ENCODE data around the gene DGCR2.
"Not testable (repeated sequence)": the region's sequence is repeated elsewhere in the genome, so short reads cannot be mapped to it uniquely, and the experiment has no call there.

The DGCR2 gene, protein sequence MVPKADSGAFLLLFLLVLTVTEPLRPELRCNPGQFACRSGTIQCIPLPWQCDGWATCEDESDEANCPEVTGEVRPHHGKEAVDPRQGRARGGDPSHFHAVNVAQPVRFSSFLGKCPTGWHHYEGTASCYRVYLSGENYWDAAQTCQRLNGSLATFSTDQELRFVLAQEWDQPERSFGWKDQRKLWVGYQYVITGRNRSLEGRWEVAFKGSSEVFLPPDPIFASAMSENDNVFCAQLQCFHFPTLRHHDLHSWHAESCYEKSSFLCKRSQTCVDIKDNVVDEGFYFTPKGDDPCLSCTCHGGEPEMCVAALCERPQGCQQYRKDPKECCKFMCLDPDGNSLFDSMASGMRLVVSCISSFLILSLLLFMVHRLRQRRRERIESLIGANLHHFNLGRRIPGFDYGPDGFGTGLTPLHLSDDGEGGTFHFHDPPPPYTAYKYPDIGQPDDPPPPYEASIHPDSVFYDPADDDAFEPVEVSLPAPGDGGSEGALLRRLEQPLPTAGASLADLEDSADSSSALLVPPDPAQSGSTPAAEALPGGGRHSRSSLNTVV

GRCh38 chr22:19122143-19122751 is at the start of gene DGCR2:
TSS of gene DGCR2 (minus strand) at chr22:19122412. CDS start at chr22:19122206, 206 bp downstream.
- H4K20me1 ChIP-seq: peaks cover 46% of the 10 kb centered on the region
- H3K9me3 ChIP-seq: no peaks in the 10 kb centered on the region
- H3K4me3 ChIP-seq: peak within 1 kb of the TSS; percentile 91
- H3K27me3 ChIP-seq: no peaks in the 10 kb centered on the region
- H3K9ac ChIP-seq: peak within 1 kb of the TSS; percentile 91
- TF ChIP-seq Cebpa-rat (IDR thresholded peaks at IDR 0.05): no peak
- peaks cover 27% of the 10 kb centered on the region for H3K36me3 ChIP-seq
- peak within 1 kb of the TSS; percentile 98 for H3K4me2 ChIP-seq
- peak within 1 kb of the TSS; percentile 91 for H3K27ac ChIP-seq
- H3K4me1 ChIP-seq: peaks cover 53% of the 10 kb centered on the region

DNA sequence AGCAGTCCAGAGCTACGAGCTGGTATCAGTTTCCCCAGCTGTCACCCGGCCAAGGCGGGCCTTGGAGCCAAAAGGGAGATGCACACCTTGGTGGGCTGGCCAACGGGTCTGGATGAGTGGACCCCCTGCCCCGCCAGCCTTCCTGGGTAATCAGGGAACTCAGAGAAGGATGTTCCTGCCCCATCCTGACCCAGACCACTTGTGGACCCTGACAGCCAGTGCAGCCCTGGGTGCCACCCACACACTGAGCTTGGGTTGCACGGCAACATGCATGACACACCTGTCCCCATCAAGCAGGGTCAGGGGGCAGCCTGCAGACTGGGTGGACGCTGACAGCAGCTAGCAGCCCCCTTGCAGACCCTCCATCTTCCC is 47.7 kb upstream of the DGCR2 start:
- H3K9me3 ChIP-seq: no peaks in the 10 kb centered on the region
- peaks cover 32% of the 10 kb centered on the region for H4K20me1 ChIP-seq
- H3K4me2 ChIP-seq: no peak overlapping the region
- no peak overlapping the region for H3K9ac ChIP-seq
- 0 out of 2 replicates have a peak overlapping the region, but pooled peaks have one; percentile 96 for H3K4me3 ChIP-seq
- H3K4me1 ChIP-seq: peaks cover 41% of the 10 kb centered on the region
- no peak overlapping the region for H3K27ac ChIP-seq
- peaks cover 57% of the 10 kb centered on the region for H3K27me3 ChIP-seq
- 0 out of 2 replicates have a peak, but pooled peaks cover 2% of the 10 kb centered on the region for H3K36me3 ChIP-seq
- no peak for TF ChIP-seq Cebpa-rat (IDR thresholded peaks at IDR 0.05)

GRCh38 chr22:19169002-19169946 is 47.1 kb upstream of the DGCR2 start:
- Histone ChIP-seq H4K20me1 (peaks cover 25% of the 10 kb centered on the region), H3K27me3 (peaks cover 57% of the 10 kb centered on the region), H3K4me2 (no peak overlapping the region), H3K27ac (no peak overlapping the region), H3K9ac (no peak overlapping the region), H3K4me1 (peaks cover 35% of the 10 kb centered on the region), H3K36me3 (no peaks in the 10 kb centered on the region), H3K4me3 (no peak overlapping the region), H3K9me3 (peaks cover 6% of the 10 kb centered on the region; the same call in 1 of the 2 replicates)
- TF ChIP-seq Cebpa-rat (IDR thresholded peaks at IDR 0.05): no peak

GRCh38 chr22:19168088-19168890 is 46.1 kb upstream of the DGCR2 start:
- no peak for TF ChIP-seq Cebpa-rat (IDR thresholded peaks at IDR 0.05)

DNA sequence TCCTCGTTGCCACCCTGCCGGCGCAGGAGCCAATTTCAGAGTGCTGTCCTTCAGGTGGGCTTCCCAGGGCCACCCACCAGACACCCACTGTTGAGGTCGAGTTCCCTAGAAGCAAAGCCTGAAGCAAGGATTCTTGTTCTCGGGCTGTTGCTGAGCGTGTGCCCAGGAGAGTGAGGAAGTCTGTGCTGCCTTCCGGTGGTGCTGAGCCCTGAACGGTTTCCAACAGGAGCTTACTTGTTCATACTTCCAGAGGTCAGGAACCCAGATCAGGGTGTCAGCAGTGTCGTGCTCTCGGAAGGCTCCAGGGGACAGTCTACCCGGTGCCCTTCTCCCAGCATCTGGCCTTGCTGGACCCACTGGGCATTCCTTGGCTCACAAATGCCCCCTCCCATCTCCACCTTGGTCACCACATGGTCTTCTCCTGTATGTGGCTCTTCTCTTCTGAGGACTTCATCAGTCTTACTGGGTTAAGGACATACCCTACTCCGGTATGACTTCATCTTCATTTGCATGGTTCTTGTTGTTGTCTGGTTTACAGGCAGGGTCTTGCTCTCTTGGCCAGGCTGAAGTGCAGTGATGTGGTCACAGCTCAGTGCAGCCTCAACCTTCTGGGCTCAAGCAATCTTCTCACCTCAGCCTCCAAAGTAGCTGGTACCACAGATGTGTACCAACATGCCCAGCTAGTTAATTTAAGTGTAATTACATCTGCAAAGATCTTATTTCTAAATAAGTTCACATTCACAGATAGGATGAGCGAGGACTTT is 45.1 kb upstream of the DGCR2 start:
- no peak overlapping the region for H3K4me3 ChIP-seq
- peaks cover 15% of the 10 kb centered on the region for H3K4me1 ChIP-seq
- H3K4me2 ChIP-seq: no peak overlapping the region
- no peaks in the 10 kb centered on the region for H3K36me3 ChIP-seq
- no peak for TF ChIP-seq Cebpa-rat (IDR thresholded peaks at IDR 0.05)
- H3K27ac ChIP-seq: no peak overlapping the region
- H3K9me3 ChIP-seq: peaks cover 8% of the 10 kb centered on the region; the same call in 1 of the 2 replicates
- H3K27me3 ChIP-seq: peaks cover 57% of the 10 kb centered on the region
- H3K9ac ChIP-seq: no peak overlapping the region
- peaks cover 5% of the 10 kb centered on the region; the same call in 1 of the 2 replicates for H4K20me1 ChIP-seq

More at GRCh38 chr22:19168088-19168890, 46.1 kb upstream of the DGCR2 start:
- Histone ChIP-seq H3K4me1 (peaks cover 25% of the 10 kb centered on the region), H3K4me2 (no peak overlapping the region), H3K9ac (no peak overlapping the region), H4K20me1 (peaks cover 15% of the 10 kb centered on the region), H3K27me3 (peaks cover 57% of the 10 kb centered on the region), H3K9me3 (peaks cover 8% of the 10 kb centered on the region; the same call in 1 of the 2 replicates), H3K27ac (no peak overlapping the region), H3K36me3 (no peaks in the 10 kb centered on the region), H3K4me3 (no peak overlapping the region)

DNA sequence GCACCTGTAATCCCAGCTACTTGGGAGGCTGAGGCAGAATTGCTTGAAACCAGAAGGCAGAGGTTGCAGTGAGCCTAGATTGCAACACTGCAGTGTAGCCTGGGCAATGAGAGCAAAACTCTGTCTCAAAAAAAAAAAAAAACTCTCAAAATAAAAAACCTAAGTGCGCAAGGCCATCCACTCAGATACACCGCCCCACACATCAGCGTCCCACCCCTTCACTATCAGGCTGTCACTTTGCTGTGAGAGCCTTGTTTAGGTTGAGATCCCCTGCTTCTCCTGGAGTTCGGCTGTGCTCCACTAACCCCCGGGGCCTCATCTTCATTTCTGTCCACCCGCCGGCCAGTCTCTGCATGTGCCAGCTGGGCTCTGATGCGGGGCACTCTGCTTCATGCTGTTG is 44.2 kb upstream of the DGCR2 start:
- no peak overlapping the region for H3K9ac ChIP-seq
- H3K4me1 ChIP-seq: peaks cover 14% of the 10 kb centered on the region
- no peak overlapping the region for H3K27ac ChIP-seq
- no peaks in the 10 kb centered on the region for H4K20me1 ChIP-seq
- TF ChIP-seq Cebpa-rat (IDR thresholded peaks at IDR 0.05): no peak
- H3K27me3 ChIP-seq: peaks cover 57% of the 10 kb centered on the region
- H3K36me3 ChIP-seq: no peaks in the 10 kb centered on the region
- H3K4me2 ChIP-seq: no peak overlapping the region
- H3K4me3 ChIP-seq: no peak overlapping the region
- H3K9me3 ChIP-seq: peaks cover 8% of the 10 kb centered on the region; the same call in 1 of the 2 replicates

DNA sequence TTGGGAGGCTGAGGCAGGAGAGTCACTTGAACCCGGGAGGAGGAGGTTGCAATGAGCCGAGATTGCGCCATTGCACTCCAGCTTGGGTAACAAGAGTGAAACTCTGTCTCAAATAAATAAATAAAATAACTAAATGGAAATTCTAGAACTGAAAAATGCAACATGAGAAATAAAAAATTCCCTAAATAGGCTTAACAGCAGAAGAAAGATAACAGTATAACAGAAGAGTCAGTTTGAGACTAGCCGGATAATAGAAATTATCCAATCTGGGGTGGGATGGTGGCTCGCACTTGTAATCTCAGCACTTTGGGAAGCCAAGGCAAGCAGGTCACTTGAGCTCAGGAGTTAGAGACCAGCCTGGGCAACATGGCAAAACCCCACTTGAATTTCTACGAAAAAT is 42.2 kb upstream of the DGCR2 start:
- Histone ChIP-seq H3K4me2 (no peak overlapping the region), H3K4me3 (no peak overlapping the region), H4K20me1 (no peaks in the 10 kb centered on the region), H3K9ac (no peak overlapping the region), H3K9me3 (peaks cover 8% of the 10 kb centered on the region; the same call in 1 of the 2 replicates), H3K4me1 (peaks cover 1% of the 10 kb centered on the region; the same call in 1 of the 2 replicates), H3K27me3 (peaks cover 37% of the 10 kb centered on the region), H3K27ac (no peak overlapping the region), H3K36me3 (no peaks in the 10 kb centered on the region)
- TF ChIP-seq Cebpa-rat (IDR thresholded peaks at IDR 0.05): no peak

DNA sequence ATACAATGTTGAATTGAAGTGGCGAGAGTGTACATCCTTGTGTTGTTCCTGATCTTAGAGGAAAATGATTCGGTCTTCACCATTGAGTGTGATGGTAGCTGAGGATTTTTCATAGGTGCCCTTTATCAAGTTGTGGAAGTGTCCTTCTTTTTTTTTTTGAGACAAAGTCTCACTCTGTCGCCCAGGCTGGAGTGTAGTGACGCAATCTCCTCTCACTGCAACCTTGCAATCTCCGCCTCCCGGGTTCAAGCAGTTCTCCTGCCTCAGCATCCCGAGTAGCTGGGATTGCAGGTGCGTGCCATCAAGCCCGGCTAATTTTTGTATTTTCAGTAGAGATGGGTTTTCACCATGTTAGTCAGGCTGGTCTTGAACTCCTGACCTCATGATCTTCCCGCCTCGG is 36.4 kb upstream of the DGCR2 start:
- H3K4me1 ChIP-seq, H3K4me2 ChIP-seq, H3K9me3 ChIP-seq, H3K27me3 ChIP-seq, H3K4me3 ChIP-seq, H3K9ac ChIP-seq, H4K20me1 ChIP-seq, H3K36me3 ChIP-seq, H3K27ac ChIP-seq: not testable (repeated sequence)
- TF ChIP-seq Cebpa-rat (IDR thresholded peaks at IDR 0.05): 0 out of 2 replicates have a peak, but pooled peaks have one; percentile 27

DNA sequence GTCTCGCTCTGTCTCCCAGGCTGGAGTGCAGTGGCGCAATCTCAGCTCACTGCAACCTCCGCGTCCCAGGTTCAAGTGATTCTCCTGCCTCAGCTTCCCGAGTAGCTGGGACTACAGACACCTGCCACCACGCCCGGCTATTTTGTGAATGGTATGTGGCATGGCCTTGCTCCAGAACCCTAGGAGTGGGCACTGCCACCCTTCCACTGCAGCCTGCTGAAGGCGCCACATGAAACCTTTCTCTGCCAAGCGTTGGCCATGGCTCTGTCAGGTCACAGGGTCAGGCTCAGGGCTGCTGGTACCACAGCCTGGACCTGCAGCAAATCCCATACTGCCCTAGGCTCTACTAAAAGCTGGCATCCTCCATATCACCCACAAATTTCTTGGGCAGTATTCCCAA is 33.9 kb upstream of the DGCR2 start:
- H3K4me3 ChIP-seq, H3K9ac ChIP-seq, H3K36me3 ChIP-seq, H3K4me2 ChIP-seq, H3K27ac ChIP-seq, H3K9me3 ChIP-seq, H4K20me1 ChIP-seq, H3K4me1 ChIP-seq: not testable (repeated sequence)
- H3K27me3 ChIP-seq: peaks cover 12% of the 10 kb centered on the region
